Activated T-helper 2 cell treated with anti-CD3 and anti-CD28 coated beads, Interferon-gamma antibody, Interleukin-2, Interleukin-4, amounts not matched to agents 10 μg/mL and 5 μg/mL and 100 μg/mL, durations not matched to agents 14 hours and 24 hours and 36 hours (primary cell): Measurements from ENCODE around the gene RARB. TPM values are rescaled to one million over a fixed set of nuclear protein-coding genes. Genes with fewer than 3 reads are reported as not detected.

Experiments
- DNase-seq: peaks from one replicate; pipeline ENCODE4 v3.0.0; 2021; ENCODE audit warnings: low spot score
- H3K27ac Mint-ChIP-seq: one replicate; pipeline ENCODE4 v1.8.0; 2021; ENCODE audit warnings: mixed read lengths
- H3K27me3 Mint-ChIP-seq: one replicate; pipeline ENCODE4 v1.8.0; 2021; ENCODE audit warnings: low read depth, mixed read lengths
- H3K36me3 Mint-ChIP-seq: one replicate; pipeline ENCODE4 v1.8.0; 2021; ENCODE audit warnings: low read depth, mixed read lengths
- H3K4me1 Mint-ChIP-seq: one replicate; pipeline ENCODE4 v1.8.0; 2021; ENCODE audit warnings: low read depth, mixed read lengths
- H3K4me3 Mint-ChIP-seq: one replicate; pipeline ENCODE4 v1.8.0; 2021; ENCODE audit warnings: low read depth, mild to moderate bottlenecking, moderate library complexity, mixed read lengths
- H3K9me3 Mint-ChIP-seq: one replicate; pipeline ENCODE4 v1.8.0; 2021; ENCODE audit warnings: mixed read lengths
- intact Hi-C: fragments of 100-400 bp; cut with micrococcal nuclease; formaldehyde crosslinking; loops from one replicate; pipeline ENCODE4 v1.15.1; 2023
- total RNA-seq: library from RNA; stranded (reverse); gene quantifications from 2 replicates; pipeline ENCODE4 v1.2.3, GENCODE V29; 2022

The RARB gene
- total RNA-seq, 1 donor from 2014 or later: not detected

- H3K27me3 Mint-ChIP-seq: peaks cover 55% of the 10 kb centered on the region
- no peak overlapping the region for H3K4me3 Mint-ChIP-seq
- H3K9me3 Mint-ChIP-seq: no peaks in the 10 kb centered on the region
- no peaks in the 10 kb centered on the region for H3K36me3 Mint-ChIP-seq
- H3K4me1 Mint-ChIP-seq: peaks cover 6% of the 10 kb centered on the region
- DNase-seq: no peak
- intact Hi-C loops: no loop called here
- H3K27ac Mint-ChIP-seq: no peak overlapping the region
Observed at GRCh38 chr3:25427563-25427941, 511 bp upstream of the RARB start.

DNA sequence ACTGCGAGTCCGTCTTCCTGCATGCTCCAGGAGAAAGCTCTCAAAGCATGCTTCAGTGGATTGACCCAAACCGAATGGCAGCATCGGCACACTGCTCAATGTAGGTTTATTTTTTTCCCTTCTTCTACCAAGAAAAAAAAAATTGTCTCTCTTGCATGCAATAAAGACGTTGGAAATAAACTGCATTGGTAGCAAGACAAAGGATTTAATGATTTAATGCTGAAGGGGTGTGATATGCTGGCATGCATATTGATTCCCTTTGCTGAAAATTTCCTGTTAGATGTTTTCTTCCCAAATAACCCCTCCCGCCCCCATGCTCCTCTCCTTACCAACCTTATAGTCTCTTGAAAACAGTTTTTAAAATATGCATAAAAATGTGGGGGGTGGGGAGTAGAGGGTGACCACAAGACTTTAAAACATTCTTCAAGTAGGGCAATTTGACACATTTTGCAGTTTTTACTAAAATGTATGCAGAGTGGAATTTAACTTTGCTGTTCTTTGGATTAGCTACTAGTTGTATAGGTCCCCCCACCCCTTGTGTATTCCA, 799 bp downstream of the RARB start:
- H3K27ac Mint-ChIP-seq: no peak overlapping the region
- DNase-seq: no peak
- H3K9me3 Mint-ChIP-seq: no peaks in the 10 kb centered on the region
- H3K4me1 Mint-ChIP-seq: peaks cover 6% of the 10 kb centered on the region
- intact Hi-C loops: no loop called here
- peaks cover 55% of the 10 kb centered on the region for H3K27me3 Mint-ChIP-seq
- H3K36me3 Mint-ChIP-seq: no peaks in the 10 kb centered on the region
- H3K4me3 Mint-ChIP-seq: no peak overlapping the region

- Mint-ChIP-seq H3K4me1 (peaks cover 6% of the 10 kb centered on the region), H3K27ac (no peak overlapping the region), H3K4me3 (no peak overlapping the region), H3K9me3 (no peaks in the 10 kb centered on the region), H3K27me3 (peaks cover 55% of the 10 kb centered on the region), H3K36me3 (no peaks in the 10 kb centered on the region)
- intact Hi-C loops: no loop called here
- no peak for DNase-seq
Observed at GRCh38 chr3:25429361-25430286, 1.6 kb downstream of the RARB start.

- DNase-seq: no peak
- peaks cover 55% of the 10 kb centered on the region for H3K27me3 Mint-ChIP-seq
Observed at GRCh38 chr3:25430287-25430934, 2.3 kb downstream of the RARB start.

GRCh38 chr3:25430935-25431770, 3.1 kb downstream of the RARB start:
- Mint-ChIP-seq H3K27me3 (peaks cover 49% of the 10 kb centered on the region), H3K4me3 (no peak overlapping the region), H3K9me3 (no peaks in the 10 kb centered on the region), H3K36me3 (no peaks in the 10 kb centered on the region), H3K4me1 (peaks cover 6% of the 10 kb centered on the region), H3K27ac (no peak overlapping the region)
- DNase-seq: no peak
- intact Hi-C loops: no loop called here

More at GRCh38 chr3:25430287-25430934, 2.3 kb downstream of the RARB start:
- Mint-ChIP-seq H3K27ac (no peak overlapping the region), H3K4me3 (no peak overlapping the region), H3K36me3 (no peaks in the 10 kb centered on the region), H3K9me3 (no peaks in the 10 kb centered on the region), H3K4me1 (peaks cover 6% of the 10 kb centered on the region)
- intact Hi-C loops: no loop called here

- no peaks in the 10 kb centered on the region for H3K9me3 Mint-ChIP-seq
- H3K4me3 Mint-ChIP-seq: no peak overlapping the region
- no peak overlapping the region for H3K27ac Mint-ChIP-seq
- peaks cover 38% of the 10 kb centered on the region for H3K27me3 Mint-ChIP-seq
- no peaks in the 10 kb centered on the region for H3K36me3 Mint-ChIP-seq
- peaks cover 6% of the 10 kb centered on the region for H3K4me1 Mint-ChIP-seq
- intact Hi-C loops: no loop called here
- no peak for DNase-seq
Observed at GRCh38 chr3:25432176-25432720, 4.2 kb downstream of the RARB start.

- DNase-seq: no peak
- Mint-ChIP-seq H3K27me3 (peaks cover 29% of the 10 kb centered on the region), H3K36me3 (no peaks in the 10 kb centered on the region), H3K4me1 (peaks cover 4% of the 10 kb centered on the region), H3K27ac (no peak overlapping the region), H3K4me3 (no peak overlapping the region), H3K9me3 (no peaks in the 10 kb centered on the region)
- intact Hi-C loops: no loop called here
Observed at GRCh38 chr3:25433106-25433505, 5.0 kb downstream of the RARB start.

DNA sequence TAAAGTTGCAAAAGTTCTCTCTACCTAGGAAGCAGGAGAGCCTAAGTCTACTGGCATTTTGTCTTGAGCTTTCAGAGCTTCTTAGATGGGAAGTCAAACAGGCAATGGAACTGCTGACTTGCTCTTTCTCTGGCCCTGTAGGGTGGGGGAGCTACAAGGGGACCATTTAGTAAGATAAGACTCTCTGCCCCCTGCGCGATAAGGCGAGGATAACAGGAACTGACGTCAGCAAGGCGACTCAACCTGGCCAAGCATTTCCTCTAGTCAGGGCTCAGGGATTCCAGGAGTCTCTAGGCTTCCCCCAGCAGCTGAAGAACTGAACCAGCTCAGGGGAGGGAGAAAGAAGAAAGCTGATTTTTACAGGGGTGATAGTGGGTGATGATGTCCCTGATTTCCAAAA, 5.8 kb downstream of the RARB start:
- no peaks in the 10 kb centered on the region for H3K36me3 Mint-ChIP-seq
- H3K4me3 Mint-ChIP-seq: no peak overlapping the region
- peaks cover 22% of the 10 kb centered on the region for H3K27me3 Mint-ChIP-seq
- no peaks in the 10 kb centered on the region for H3K4me1 Mint-ChIP-seq
- intact Hi-C loops: no loop called here
- no peaks in the 10 kb centered on the region for H3K9me3 Mint-ChIP-seq
- DNase-seq: no peak
- no peak overlapping the region for H3K27ac Mint-ChIP-seq

DNA sequence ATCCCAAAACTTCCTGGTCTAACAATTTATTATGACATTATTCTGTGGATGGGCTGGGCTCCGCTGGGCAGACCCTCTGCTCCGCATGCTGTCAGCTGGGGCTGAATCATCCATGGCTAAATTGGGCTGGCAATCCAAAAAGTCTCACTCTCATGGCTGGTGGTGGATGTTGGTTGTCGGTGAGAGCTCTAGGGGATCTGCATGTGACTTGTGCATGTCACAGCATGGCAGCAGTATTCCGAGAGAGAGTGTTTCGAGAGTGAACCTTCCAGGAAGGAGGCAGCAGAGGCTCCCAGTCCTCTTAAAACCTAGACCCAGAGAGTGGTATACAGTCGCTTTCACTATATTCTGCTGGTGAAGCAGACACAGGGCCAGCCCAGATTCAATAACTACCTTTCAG, 9.9 kb downstream of the RARB start:
- no peak overlapping the region for H3K27ac Mint-ChIP-seq
- no peaks in the 10 kb centered on the region for H3K36me3 Mint-ChIP-seq
- no peaks in the 10 kb centered on the region for H3K9me3 Mint-ChIP-seq
- no peak for DNase-seq
- no peak overlapping the region for H3K4me3 Mint-ChIP-seq
- no peaks in the 10 kb centered on the region for H3K4me1 Mint-ChIP-seq
- intact Hi-C loops: no loop called here
- no peaks in the 10 kb centered on the region for H3K27me3 Mint-ChIP-seq

GRCh38 chr3:25438791-25439555, 10.9 kb downstream of the RARB start:
- Mint-ChIP-seq H3K27ac (no peak overlapping the region), H3K4me1 (no peaks in the 10 kb centered on the region), H3K9me3 (no peaks in the 10 kb centered on the region), H3K36me3 (no peaks in the 10 kb centered on the region), H3K27me3 (no peaks in the 10 kb centered on the region), H3K4me3 (no peak overlapping the region)
- no peak for DNase-seq
- intact Hi-C loops: no loop called here

DNA sequence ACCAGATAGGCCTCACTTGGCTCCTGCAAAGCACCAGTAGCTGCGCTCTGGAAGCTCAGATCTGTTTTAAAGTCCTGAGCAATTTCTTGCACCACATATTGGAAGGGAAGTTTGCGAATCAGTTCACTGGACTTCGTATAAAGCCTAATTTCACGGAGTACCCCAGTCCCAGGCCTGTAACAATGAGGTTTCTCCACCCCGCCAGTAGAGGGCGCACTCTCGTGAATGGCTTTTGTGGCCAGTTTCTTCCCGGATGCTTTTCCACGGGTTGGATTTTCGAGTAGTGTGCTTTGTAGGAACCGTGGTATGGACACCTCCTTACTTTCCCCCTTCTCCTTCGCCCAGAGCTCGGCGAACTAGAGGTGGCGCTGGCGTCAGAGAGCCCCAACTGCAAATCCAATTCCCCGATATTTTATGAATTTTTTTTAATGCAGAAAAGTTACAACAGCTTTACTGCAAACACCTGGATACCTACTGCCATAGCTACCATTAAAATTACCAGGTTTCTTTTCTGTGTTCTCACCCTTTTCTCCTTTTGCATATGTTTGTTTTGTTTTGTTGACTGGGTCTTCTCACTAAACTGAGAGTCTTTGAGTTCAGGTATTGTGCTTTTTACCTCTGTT, 13.3 kb downstream of the RARB start:
- H3K4me1 Mint-ChIP-seq: no peaks in the 10 kb centered on the region
- H3K4me3 Mint-ChIP-seq: no peak overlapping the region
- H3K9me3 Mint-ChIP-seq: no peaks in the 10 kb centered on the region
- intact Hi-C loops: no loop called here
- no peak for DNase-seq
- H3K27me3 Mint-ChIP-seq: no peaks in the 10 kb centered on the region
- no peaks in the 10 kb centered on the region for H3K36me3 Mint-ChIP-seq
- no peak overlapping the region for H3K27ac Mint-ChIP-seq
